Measurements from ENCODE around the gene PSMA7.

Gene PSMA7

GRCh38 chr20:62135573-62136266 lies 7.5 kb downstream of the PSMA7 start:
- no peak for DNase-seq

GRCh38 chr20:62134735-62135231 lies 8.4 kb downstream of the PSMA7 start:
- DNase-seq = no peak

- no peak for DNase-seq
Observed at GRCh38 chr20:62133864-62134263, 9.3 kb downstream of the PSMA7 start.

GRCh38 chr20:62133051-62133845 lies 9.9 kb downstream of the PSMA7 start:
- no peak for DNase-seq

GRCh38 chr20:62132421-62132820 lies 10.8 kb downstream of the PSMA7 start:
- DNase-seq = no peak

GRCh38 chr20:62131560-62132320 lies 11.5 kb downstream of the PSMA7 start:
- DNase-seq = no peak

- DNase-seq = no peak
Observed at GRCh38 chr20:62129731-62130531, 13.3 kb downstream of the PSMA7 start.

- no peak for DNase-seq
Observed at GRCh38 chr20:62128502-62128901, 14.7 kb downstream of the PSMA7 start.

- DNase-seq = no peak
Observed at GRCh38 chr20:62127799-62128198, 15.4 kb downstream of the PSMA7 start.

- DNase-seq = no peak
Observed at GRCh38 chr20:62126141-62126540, 17.1 kb downstream of the PSMA7 start.

GRCh38 chr20:62123450-62124118 lies 19.6 kb downstream of the PSMA7 start:
- no peak for DNase-seq

GRCh38 chr20:62122654-62123449 lies 20.3 kb downstream of the PSMA7 start:
- DNase-seq = peak; percentile 66

GRCh38 chr20:62121776-62122653 lies 21.2 kb downstream of the PSMA7 start, which contains the start of gene LSM14B:
LSM14B (plus strand) TSS chr20:62122475; CDS start chr20:62122667, 192 bp downstream.
- peak; percentile 97 for DNase-seq

- no peak for DNase-seq
Observed at GRCh38 chr20:62120990-62121775, 22.0 kb downstream of the PSMA7 start.

GRCh38 chr20:62120365-62120762 lies 22.8 kb downstream of the PSMA7 start:
- no peak for DNase-seq

GRCh38 chr20:62119591-62120364 lies 23.4 kb downstream of the PSMA7 start:
- no peak for DNase-seq

- no peak for DNase-seq
Observed at GRCh38 chr20:62119115-62119514, 24.1 kb downstream of the PSMA7 start.
